Cerebellar nuclear complex (tissue), 1 donor: ENCODE results near the gene ZNF335.
"Not testable (repeated sequence)": the region's sequence is repeated elsewhere in the genome, so short reads cannot be mapped to it uniquely, and the experiment has no call there.

Experiments
- DNase-seq, 2 experiments: peaks; one replicate each; lab custom pipeline; 2025; lab: John Stamatoyannopoulos, UW

The ZNF335 gene

DNA sequence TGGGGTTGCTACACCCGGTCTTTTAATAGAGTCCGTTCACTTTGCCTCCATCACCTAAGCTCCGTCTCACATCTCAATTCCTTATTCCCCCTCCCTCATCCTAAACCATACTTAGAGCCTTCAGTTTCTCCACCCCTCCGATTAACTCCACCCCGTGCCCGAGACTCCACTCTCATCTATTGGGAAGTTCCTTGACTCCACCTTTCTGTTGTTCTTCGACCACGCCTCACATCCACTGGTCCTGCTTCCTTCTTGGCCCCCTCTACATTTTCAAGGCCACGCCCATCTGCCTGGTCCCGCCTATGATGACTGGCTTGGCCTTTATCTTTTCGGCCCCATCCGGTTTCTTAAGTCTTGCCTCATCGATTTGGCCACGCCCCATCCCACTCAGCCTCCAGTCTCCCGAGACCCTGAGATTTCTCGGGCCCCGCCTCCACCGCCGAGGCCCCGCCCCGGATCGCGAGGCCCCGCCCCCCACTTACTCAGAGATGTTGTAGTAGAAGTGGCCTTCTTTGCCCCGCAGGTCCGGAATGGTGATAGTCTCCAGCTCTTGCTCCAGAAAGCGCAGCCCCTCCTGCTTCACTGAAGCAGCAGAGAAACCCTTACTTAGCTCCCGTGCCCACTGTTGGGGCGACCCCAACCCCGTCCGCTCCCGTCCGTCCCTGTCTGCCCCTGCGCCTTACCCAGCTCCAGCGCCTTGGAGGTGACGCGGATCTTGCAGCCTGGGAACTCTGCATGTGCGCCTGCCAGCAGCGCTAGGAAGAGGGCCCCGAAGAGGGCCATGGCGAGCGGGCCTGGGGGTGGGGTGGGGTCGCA, 61.1 kb downstream of the ZNF335 start:
- DNase-seq, result no peak

DNA sequence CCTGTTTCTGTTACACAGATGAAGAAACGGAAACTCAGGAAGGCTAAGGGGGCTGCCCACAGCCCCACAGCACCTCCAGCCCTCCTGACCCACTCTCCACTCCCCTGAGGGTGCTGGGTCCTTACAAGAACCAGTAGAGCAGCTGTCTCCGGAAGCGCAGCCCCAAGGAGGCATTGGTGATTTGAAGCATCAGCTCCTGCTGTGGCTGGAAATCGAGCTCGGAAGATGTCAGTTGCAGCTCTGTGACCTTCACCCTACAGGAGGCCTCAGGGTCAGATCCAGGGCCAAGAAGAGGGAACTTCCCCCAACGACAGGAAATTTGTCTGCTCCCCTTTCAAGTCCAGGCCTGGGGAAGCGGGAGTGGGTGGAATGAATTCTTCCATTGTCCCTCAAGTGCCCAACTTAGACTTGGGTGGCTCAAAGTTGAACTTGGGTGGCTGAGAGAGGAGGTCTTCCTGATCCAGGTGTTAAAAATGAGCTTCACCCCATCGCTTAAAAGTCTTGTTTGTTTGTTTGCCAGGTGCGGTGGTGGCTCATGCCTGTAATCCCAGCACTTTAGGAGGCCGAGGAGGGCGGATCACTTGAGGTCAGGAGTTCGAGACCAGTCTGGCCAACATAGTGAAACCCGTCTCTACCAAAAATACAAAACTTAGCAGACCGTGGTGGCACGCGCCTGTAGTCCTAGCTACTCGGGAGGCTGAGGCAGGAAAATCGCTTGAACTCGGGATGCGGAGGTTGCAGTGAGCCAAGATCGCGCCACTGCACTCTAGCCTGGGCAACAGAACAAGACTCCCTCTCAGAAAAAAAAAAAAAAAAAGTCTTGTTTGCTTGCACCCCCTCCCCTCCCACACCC, 62.0 kb downstream of the ZNF335 start:
- no peak for DNase-seq

DNA sequence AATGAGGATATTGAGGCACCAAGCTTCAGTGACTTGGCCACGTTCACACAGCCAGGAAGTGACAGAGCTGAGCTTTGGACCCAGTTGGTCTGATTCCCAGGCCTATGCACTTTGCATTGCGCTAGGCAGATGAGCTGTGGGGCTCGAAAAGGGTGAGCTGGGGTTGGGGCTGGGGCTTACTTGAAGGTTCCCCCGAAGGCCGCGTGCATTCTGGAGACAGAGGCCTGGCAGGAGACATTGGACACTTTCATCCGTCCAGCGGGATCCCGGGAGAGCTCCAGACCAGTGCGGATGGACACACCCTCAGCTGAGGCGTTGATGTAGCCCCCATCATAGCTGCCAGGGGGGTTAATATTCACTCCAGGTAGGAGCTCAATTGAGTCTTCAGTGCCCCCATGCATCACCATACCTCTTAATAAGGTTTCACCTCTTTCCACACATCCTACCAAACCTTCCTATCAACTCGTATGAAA, 62.6 kb downstream of the ZNF335 start:
- no peak for DNase-seq

DNA sequence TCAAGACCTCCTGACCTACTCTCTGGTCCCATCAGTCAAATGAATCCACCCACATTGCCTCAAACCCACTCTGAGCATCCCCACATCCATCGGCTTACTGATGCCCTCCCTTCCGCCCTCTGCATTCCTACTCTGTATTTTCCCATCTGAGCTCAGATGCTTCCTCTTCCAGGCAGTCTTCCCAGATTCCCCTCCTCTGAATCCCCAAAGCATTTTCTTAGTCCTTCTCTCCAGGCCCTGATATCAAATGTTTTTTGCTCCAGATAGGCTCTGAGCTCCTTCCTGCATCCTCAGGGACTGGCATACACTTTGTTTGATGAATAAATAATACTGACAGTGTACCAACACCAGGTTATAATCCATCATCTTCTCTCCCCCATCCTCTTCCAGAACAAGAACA, 63.9 kb downstream of the ZNF335 start:
- DNase-seq, result no peak

DNA sequence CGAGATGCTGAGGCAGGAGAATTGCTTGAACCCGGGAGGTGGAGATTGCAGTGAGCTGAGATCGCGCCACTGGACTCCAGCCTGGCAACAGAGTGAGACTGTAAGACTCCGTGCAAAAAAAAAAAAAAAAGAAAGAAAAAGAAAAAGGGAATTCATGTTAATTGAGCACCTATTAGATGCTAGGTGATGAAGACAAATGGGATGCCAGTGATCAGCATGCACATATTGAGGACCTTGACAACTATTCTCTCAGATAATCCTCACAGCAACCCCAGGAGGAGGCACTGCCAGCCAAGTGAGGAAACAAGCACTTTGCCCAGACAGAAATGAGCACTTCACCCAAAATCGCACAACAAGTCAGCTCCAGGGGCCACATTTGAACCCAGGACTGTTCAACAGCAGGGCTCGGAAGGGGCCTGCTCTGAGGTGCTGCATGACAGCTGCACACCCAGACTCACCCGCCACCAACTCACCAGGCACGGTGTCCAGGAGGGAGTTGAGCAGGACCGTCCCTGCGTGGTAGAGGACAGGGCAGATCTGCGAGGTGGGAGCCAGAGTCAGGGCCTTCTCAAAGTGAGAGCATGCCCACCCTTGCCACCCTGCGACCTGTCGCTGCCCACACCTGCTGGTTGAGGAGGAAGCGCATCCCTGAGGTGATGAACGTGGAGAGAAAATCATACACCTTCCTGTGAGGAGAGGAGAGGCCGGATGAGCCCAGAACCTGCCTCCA, 64.6 kb downstream of the ZNF335 start:
- DNase-seq, result no peak

DNA sequence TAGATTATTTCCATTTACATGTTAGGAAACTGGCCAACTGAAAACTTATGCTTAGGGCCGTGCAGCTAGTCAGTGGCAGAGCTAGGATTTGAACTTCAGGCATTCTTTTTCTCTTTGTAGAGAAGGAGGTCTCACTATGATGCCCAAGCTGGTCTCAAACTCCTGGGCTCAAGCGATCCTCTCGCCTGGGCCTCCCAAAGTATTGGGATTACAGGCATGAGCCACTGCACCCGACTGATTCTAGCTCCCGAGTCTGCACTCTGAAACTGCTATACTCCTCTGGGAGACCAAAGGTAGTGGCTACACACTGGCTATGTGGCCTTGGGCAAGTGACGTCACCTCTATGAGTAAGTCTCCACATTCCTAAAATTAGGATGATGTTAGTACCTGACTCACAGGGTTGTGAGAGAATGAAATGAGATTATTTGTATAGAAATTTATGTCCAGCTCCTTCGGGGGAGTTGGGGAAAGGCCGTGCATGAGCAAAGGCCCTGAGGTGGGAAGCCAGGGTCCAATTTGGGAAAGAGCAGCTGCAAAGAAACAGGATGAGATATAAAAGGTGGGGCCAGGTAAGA, 66.4 kb downstream of the ZNF335 start:
- DNase-seq, result no peak

DNA sequence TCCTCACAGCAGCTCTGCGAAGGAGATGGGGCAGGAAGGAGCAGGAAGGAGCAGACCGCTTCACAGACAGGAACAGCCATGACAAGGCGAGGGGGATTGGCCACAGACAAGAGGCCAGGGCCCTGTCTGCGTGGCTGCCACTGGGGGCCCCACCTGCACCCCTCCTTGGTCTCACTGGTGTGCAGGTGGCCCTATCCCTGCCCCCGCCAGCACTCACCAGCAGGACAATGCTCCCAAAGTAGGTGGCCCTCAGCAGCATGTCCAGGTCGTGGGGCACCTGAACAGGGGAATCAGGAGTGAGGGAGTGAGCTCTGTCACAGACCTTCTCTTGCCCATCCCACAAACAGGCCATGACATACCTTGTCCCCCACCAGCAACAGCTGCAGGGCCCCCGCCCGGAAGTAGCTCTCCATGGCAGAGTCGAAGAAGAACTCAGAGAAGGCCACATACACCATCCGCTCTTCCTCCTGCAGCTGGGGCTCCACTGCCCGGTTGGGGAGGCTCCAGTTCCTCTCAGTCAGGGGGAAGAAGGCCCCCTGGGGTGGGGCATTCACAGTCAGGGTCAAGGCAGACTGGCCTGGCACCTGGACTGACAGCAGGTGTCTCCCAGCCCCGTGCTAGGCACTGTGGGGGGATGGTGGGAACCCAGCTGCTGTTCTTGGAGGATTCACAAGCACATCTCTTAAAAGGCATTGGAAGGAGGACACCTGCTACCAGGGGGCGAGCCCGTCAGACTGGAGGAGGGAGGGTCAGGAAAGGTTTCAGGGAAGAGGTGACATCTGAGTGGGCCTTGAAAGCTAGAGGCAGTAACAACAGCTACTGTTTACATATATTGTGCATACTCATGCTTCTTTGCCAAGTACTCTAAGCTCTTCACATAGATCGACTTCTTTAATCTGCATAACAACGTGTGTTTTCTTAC, 67.2 kb downstream of the ZNF335 start:
- no peak for DNase-seq

DNA sequence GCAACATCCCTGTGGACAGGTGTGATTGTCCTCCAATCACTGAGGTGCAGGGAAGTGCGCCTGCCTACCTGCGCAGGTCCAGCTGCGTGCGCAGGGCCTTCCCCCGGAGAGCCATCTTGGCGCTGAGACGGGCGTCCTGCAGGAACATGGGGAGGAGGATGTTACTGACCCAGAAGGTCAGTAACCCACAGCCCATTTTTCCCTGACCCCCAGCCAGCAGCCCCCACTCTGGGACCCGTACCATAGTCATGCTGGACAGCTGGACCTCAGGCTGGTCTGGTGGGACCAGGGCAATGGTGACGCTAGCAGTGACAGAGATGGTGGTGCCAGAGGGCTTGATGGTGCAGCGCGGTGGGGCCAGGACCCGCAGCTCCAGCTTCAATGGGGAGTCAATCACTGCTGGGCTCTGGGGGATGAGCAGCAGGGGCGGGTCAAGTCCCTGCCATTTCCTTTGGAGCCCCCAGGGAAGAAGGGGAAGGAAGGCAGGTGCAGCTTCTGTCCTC, 69.8 kb downstream of the ZNF335 start:
- DNase-seq, result no peak

DNA sequence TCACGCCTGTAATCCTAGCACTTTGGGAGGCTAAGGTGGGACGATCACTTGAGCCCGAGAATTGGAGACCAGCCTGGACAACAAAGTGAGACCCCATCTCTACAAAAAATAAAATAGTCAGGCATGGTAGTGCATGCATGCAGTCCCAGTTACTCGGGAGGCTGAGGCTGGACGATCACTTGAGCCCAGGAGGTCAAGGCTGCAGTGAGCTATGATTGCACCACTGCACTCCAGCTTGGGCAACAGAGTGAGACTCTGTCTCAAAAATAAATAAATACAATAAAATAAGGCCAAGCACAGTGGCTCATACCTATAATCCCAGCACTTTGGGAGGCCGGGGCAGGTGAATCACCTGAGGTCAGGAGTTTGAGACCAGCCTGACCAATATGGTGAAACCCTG, 70.7 kb downstream of the ZNF335 start:
- DNase-seq, result not testable (repeated sequence)

DNA sequence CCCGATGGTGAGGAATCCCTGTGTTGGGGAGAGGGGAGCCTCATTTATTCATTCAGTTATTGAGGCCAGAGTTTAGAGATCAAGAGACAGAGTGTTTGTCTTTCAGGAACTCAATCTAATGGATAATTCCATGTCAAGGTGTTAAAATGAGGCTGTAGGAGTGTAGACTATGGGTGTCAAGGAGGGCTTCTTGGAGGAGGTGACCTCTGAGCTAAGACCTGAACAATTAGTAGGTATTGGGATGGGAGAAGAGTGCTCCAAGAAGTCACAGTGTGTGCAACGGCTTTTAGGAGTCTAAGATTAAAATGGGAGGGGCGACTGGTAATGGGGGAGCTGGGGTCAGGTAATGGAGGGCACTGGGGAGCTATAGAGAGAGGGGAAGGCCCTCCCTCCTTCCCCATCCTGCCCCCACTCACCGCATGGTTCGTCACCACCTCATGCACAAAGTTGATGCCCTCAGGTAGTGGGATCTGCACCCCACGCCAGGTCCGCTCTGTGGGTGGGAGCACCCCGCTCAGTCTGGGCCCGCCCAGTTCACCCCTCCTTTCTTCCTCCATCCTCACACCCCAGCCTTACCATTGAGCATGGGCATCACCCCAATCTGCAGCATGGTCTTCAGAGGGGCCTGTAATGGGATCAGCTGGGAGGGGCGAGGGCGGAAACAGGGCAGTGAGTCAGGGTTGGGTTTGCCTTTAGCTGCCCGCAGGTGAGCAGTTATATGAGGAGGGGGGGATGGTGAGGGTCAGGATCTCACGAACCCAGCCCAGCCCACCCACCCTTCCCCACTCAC, 72.8 kb downstream of the ZNF335 start:
- DNase-seq, result no peak
